GM12864 (cell line): ENCODE measurements around the gene EPS15.

Experiments
- DNase-seq: peaks from one replicate; pipeline ENCODE4 v3.0.0-alpha.2; 2011; ENCODE audit warnings: low read depth
- H3K4me3 ChIP-seq: 2 replicates; pipeline ENCODE4 v1.5.1; 2011; ENCODE audit warnings: mild to moderate bottlenecking, low read depth, low read length, control low read depth
- TF ChIP-seq, protein P1 (sequence below): IDR thresholded peaks from 2 replicates; pipeline ENCODE4 v1.5.1; 2011; ENCODE audit warnings: low read depth, mild to moderate bottlenecking, moderate library complexity, low read length, control low read depth, inconsistent platforms; ENCODE audit errors: missing control alignments

EPS15 gene

DNA sequence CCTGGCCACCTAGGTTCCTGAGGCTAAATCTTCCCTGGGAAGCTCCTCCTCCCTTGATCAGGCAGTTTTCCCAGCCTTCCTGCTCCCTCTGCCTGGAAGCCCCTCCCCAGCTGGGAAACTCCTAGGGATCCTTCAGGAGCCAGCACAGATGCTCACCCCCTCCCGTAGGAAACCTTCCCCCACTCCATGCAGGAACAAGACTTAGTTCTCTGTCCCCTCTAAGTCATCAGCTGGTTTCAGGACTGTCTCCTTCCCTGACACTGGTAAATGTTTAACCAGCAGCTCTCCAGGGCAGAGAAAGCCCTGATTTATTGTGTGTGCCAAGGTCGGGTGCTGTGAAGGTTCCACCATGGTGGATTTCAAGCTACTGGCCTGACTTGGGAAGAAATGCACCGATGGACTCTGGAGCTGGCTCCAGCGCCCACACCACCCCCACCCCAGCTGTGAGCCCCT lies 213.7 kb downstream of the EPS15 start:
- H3K4me3 ChIP-seq: no peak overlapping the region
- no peak for DNase-seq
- TF ChIP-seq, protein P1, sequence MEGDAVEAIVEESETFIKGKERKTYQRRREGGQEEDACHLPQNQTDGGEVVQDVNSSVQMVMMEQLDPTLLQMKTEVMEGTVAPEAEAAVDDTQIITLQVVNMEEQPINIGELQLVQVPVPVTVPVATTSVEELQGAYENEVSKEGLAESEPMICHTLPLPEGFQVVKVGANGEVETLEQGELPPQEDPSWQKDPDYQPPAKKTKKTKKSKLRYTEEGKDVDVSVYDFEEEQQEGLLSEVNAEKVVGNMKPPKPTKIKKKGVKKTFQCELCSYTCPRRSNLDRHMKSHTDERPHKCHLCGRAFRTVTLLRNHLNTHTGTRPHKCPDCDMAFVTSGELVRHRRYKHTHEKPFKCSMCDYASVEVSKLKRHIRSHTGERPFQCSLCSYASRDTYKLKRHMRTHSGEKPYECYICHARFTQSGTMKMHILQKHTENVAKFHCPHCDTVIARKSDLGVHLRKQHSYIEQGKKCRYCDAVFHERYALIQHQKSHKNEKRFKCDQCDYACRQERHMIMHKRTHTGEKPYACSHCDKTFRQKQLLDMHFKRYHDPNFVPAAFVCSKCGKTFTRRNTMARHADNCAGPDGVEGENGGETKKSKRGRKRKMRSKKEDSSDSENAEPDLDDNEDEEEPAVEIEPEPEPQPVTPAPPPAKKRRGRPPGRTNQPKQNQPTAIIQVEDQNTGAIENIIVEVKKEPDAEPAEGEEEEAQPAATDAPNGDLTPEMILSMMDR: no peak

GRCh38 chr1:51304360-51304759 lies 214.7 kb downstream of the EPS15 start:
- H3K4me3 ChIP-seq: no peak overlapping the region
- TF ChIP-seq, protein P1: no peak
- no peak for DNase-seq
